Liver (tissue), 9 donors: ENCODE measurements around the gene LHX3. TPM values are rescaled to one million over a fixed set of nuclear protein-coding genes. Genes with fewer than 3 reads are reported as not detected.

ENCODE experiments used
- DNase-seq: peaks from one replicate; pipeline ENCODE4 v3.0.0-alpha.2; 2017; ENCODE audit warnings: low spot score
- H3K27ac ChIP-seq, 2 donors: one replicate each; pipeline ENCODE4 v1.7.0; 2013; ENCODE audit warnings: inconsistent platforms in 2 of 2, low read length in 2 of 2, control low read depth in 1 of 2, low read depth in 1 of 2, mild to moderate bottlenecking in 1 of 2
- H3K27me3 ChIP-seq, 4 donors: one replicate each; pipeline versions ENCODE4 v1.6.1 to v1.7.0; 2013; ENCODE audit warnings: low read length in 3 of 4, inconsistent platforms in 1 of 4, mild to moderate bottlenecking in 1 of 4, moderate library complexity in 1 of 4; ENCODE audit not compliant: control insufficient read depth in 4 of 4, insufficient read depth in 4 of 4
- H3K36me3 ChIP-seq, 4 donors: one replicate each; pipeline versions ENCODE4 v1.6.1 to v1.7.0; 2013; ENCODE audit warnings: low read length in 3 of 4, mild to moderate bottlenecking in 3 of 4, low read depth in 1 of 4, moderate library complexity in 1 of 4; ENCODE audit not compliant: control insufficient read depth in 4 of 4, insufficient read depth in 3 of 4
- H3K4me1 ChIP-seq, 4 donors: one replicate each; pipeline versions ENCODE4 v1.6.1 to v1.7.0; 2013; ENCODE audit warnings: low read length in 3 of 4, mild to moderate bottlenecking in 3 of 4, moderate library complexity in 1 of 4; ENCODE audit not compliant: control insufficient read depth in 4 of 4, insufficient read depth in 4 of 4
- H3K4me3 ChIP-seq, 3 donors: one replicate each; pipeline versions ENCODE4 v1.6.1 to v1.7.0; 2013; ENCODE audit warnings: low read length in 3 of 3, control low read depth in 1 of 3, low read depth in 1 of 3, mild to moderate bottlenecking in 1 of 3
- H3K9ac ChIP-seq, 2 donors: one replicate each; pipeline ENCODE4 v1.7.0; 2013; ENCODE audit warnings: low read length in 2 of 2, mild to moderate bottlenecking in 2 of 2, moderate library complexity in 2 of 2, control low read depth in 1 of 2, low read depth in 1 of 2
- H3K9me3 ChIP-seq, 4 donors: one replicate each; pipeline versions ENCODE4 v1.6.1 to v1.7.0; 2013; ENCODE audit warnings: low read length in 3 of 4; ENCODE audit not compliant: control insufficient read depth in 4 of 4
- ATF3 ChIP-seq: IDR thresholded peaks from 2 replicates; pipeline ENCODE4 v1.6.1; 2016; ENCODE audit warnings: antibody characterized with exemption
- CTCF ChIP-seq: fragments of 150-350 bp; IDR thresholded peaks from 2 replicates; pipeline ENCODE4 v1.5.1; 2017; ENCODE audit warnings: improper control_type of control experiment, low read depth, low read length; ENCODE audit not compliant: missing input control
- EGR1 ChIP-seq, 2 donors: IDR thresholded peaks; 2 replicates each; pipeline ENCODE4 v1.6.1; 2016 to 2018; ENCODE audit warnings: antibody characterized with exemption in 2 of 2, low read depth in 2 of 2
- FOXA1 ChIP-seq: IDR thresholded peaks from 2 replicates; pipeline ENCODE4 v1.6.1; 2016; ENCODE audit warnings: antibody characterized with exemption
- FOXA2 ChIP-seq: IDR thresholded peaks from 2 replicates; pipeline ENCODE4 v1.6.1; 2016; ENCODE audit warnings: antibody characterized with exemption
- GABPA ChIP-seq, 2 donors: IDR thresholded peaks in 1 of 2; conservative IDR thresholded peaks in 1 of 2; 2 replicates each; pipeline ENCODE4 v1.6.1; 2016; ENCODE audit warnings: antibody characterized with exemption in 2 of 2, mild to moderate bottlenecking in 1 of 2, moderate library complexity in 1 of 2
- HNF4A ChIP-seq, 2 donors: conservative IDR thresholded peaks; 2 replicates each; pipeline ENCODE4 v1.6.1; 2016; ENCODE audit warnings: antibody characterized with exemption in 2 of 2, mild to moderate bottlenecking in 2 of 2
- JUND ChIP-seq, 2 donors: IDR thresholded peaks; 2 replicates each; pipeline ENCODE4 v1.6.1; 2016; ENCODE audit warnings: antibody characterized with exemption in 2 of 2
- MAX ChIP-seq: IDR thresholded peaks from 2 replicates; pipeline ENCODE4 v1.6.1; 2016; ENCODE audit warnings: antibody characterized with exemption
- NR2F2 ChIP-seq: IDR thresholded peaks from 2 replicates; pipeline ENCODE4 v1.6.1; 2016; ENCODE audit warnings: antibody characterized with exemption
- RAD21 ChIP-seq, 2 donors: IDR thresholded peaks; 2 replicates each; pipeline ENCODE4 v1.6.1; 2016; ENCODE audit warnings: antibody characterized with exemption in 2 of 2, mild to moderate bottlenecking in 2 of 2
- REST ChIP-seq: IDR thresholded peaks from 2 replicates; pipeline ENCODE4 v1.6.1; 2016; ENCODE audit warnings: antibody characterized with exemption, mild to moderate bottlenecking
- RXRA ChIP-seq, 2 donors: IDR thresholded peaks; 2 replicates each; pipeline ENCODE4 v1.6.1; 2017 to 2018; ENCODE audit warnings: antibody characterized with exemption in 2 of 2, mild to moderate bottlenecking in 1 of 2
- SP1 ChIP-seq: IDR thresholded peaks from 2 replicates; pipeline ENCODE4 v1.6.1; 2018; ENCODE audit warnings: antibody characterized with exemption, mild to moderate bottlenecking
- TAF1 ChIP-seq: conservative IDR thresholded peaks from 2 replicates; pipeline ENCODE4 v1.6.1; 2016; ENCODE audit warnings: antibody characterized with exemption, mild to moderate bottlenecking
- YY1 ChIP-seq: IDR thresholded peaks from 2 replicates; pipeline ENCODE4 v1.6.1; 2016; ENCODE audit warnings: antibody characterized with exemption, mild to moderate bottlenecking
- ZBTB33 ChIP-seq: IDR thresholded peaks from 2 replicates; pipeline ENCODE4 v1.6.1; 2016; ENCODE audit warnings: antibody characterized with exemption
- WGBS: extraction: QIAGEN DNeasy Blood & Tissue Kit; methylation state at CpG from one replicate; pipeline ENCODE4 v1.1.7; 2013; 5-methylcytosine and 5-hydroxymethylcytosine counted together
- polyA plus RNA-seq, 2 donors: library from polyadenylated mRNA; stranded (reverse) in 1 of 2; unstranded in 1 of 2; fragments of 200-250 nt in 1 of 2; fragments of >200 nt in 1 of 2; fragmentation: Nextera tagmentation in 1 of 2; extraction: Ambion mirVana in 1 of 2; gene quantifications; one replicate each; pipeline versions ENCODE4 v1.2.1 to v1.2.3, GENCODE V29; 2013 to 2015
- total RNA-seq, 2 donors: library from RNA; depleted of rRNA; stranded (reverse); fragments of >200 nt; gene quantifications; one replicate each; pipeline ENCODE4 v1.2.3, GENCODE V29; 2014
- donor health status: healthy.
- donor health status: healthy.
- donor health status: healthy.
- donor health status: healthy.
- donor health status: healthy.

Gene LHX3
- total and polyA plus RNA-seq, 4 donors: not detected

- Histone ChIP-seq H3K4me3 (no peak overlapping the region), H3K27ac (no peak overlapping the region), H3K9me3 (no peaks in the 10 kb centered on the region), H3K27me3 (peaks cover 0 to 2% (median 0%) of the 10 kb centered on the region in 4 donors), H3K36me3 (no peaks in the 10 kb centered on the region), H3K4me1 (no peaks in the 10 kb centered on the region), H3K9ac (no peak overlapping the region)
- DNase-seq: no peak
- 85% methylated on average over 14 of the region's 14 CpGs for WGBS
- TF ChIP-seq CTCF (no peak), GABPA (IDR thresholded peaks at IDR 0.05 in 1 of 2, conservative IDR thresholded peaks at IDR 0.05 in 1 of 2) (no peak), HNF4A (conservative IDR thresholded peaks at IDR 0.05) (no peak), JUND (IDR thresholded peaks at IDR 0.05) (no peak)
These were observed 27.7 kb downstream of the LHX3 start for GRCh38 chr9:136177224-136177623.

- peaks cover 0 to 2% (median 0%) of the 10 kb centered on the region in 4 donors for H3K27me3 ChIP-seq
- no peak overlapping the region for H3K9ac ChIP-seq
- H3K36me3 ChIP-seq: no peaks in the 10 kb centered on the region
- no peak for TF ChIP-seq SP1
- no peak for TF ChIP-seq GABPA (IDR thresholded peaks at IDR 0.05 in 1 of 2, conservative IDR thresholded peaks at IDR 0.05 in 1 of 2)
- TF ChIP-seq TAF1: no peak
- no peak for TF ChIP-seq FOXA2
- no peak for TF ChIP-seq ZBTB33
- no peak for TF ChIP-seq FOXA1
- no peak for TF ChIP-seq CTCF
- no peak for TF ChIP-seq ATF3
- no peak for TF ChIP-seq REST
- TF ChIP-seq EGR1 (IDR thresholded peaks at IDR 0.05; ENCODE audit: low read depth in 2 of 2): no peak
- no peak for TF ChIP-seq MAX
- TF ChIP-seq NR2F2: no peak
- no peak for TF ChIP-seq YY1
- TF ChIP-seq RAD21 (IDR thresholded peaks at IDR 0.05): no peak
- TF ChIP-seq RXRA (IDR thresholded peaks at IDR 0.05): no peak
- TF ChIP-seq JUND (IDR thresholded peaks at IDR 0.05): no peak
- no peak for DNase-seq
- H3K27ac ChIP-seq: no peak overlapping the region
- no peaks in the 10 kb centered on the region for H3K9me3 ChIP-seq
- WGBS: 74% methylated on average over 12 of the region's 12 CpGs
- no peak overlapping the region for H3K4me3 ChIP-seq
- no peaks in the 10 kb centered on the region for H3K4me1 ChIP-seq
These were observed 29.2 kb downstream of the LHX3 start for GRCh38 chr9:136175616-136176197.
